A673 (cell line): ENCODE data around the gene PSMG4.
"Not testable (repeated sequence)": the region's sequence is repeated elsewhere in the genome, so short reads cannot be mapped to it uniquely, and the experiment has no call there.

Experiments
- EZH2 ChIP-seq: fragments of 200-600 bp; sonication (generic); IDR thresholded peaks from 2 replicates; pipeline ENCODE4 v1.6.1; 2017; ENCODE audit warnings: borderline replicate concordance, low read depth, mild to moderate bottlenecking, mixed read lengths, antibody characterized with exemption, low read length; ENCODE audit not compliant: poor library complexity, severe bottlenecking
- TF ChIP-seq, protein P1 (sequence below): fragments of 300-800, 200-600 bp; sonication (generic); conservative IDR thresholded peaks from 2 replicates; pipeline ENCODE4 v1.5.1; 2017; ENCODE audit warnings: low read depth, mild to moderate bottlenecking, antibody characterized with exemption, low read length, moderate library complexity, mixed read lengths

GRCh38 chr6:3244832-3245161 lies 13.9 kb upstream of the PSMG4 start:
- TF ChIP-seq, protein P1, sequence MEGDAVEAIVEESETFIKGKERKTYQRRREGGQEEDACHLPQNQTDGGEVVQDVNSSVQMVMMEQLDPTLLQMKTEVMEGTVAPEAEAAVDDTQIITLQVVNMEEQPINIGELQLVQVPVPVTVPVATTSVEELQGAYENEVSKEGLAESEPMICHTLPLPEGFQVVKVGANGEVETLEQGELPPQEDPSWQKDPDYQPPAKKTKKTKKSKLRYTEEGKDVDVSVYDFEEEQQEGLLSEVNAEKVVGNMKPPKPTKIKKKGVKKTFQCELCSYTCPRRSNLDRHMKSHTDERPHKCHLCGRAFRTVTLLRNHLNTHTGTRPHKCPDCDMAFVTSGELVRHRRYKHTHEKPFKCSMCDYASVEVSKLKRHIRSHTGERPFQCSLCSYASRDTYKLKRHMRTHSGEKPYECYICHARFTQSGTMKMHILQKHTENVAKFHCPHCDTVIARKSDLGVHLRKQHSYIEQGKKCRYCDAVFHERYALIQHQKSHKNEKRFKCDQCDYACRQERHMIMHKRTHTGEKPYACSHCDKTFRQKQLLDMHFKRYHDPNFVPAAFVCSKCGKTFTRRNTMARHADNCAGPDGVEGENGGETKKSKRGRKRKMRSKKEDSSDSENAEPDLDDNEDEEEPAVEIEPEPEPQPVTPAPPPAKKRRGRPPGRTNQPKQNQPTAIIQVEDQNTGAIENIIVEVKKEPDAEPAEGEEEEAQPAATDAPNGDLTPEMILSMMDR: not testable (repeated sequence)
- TF ChIP-seq EZH2: not testable (repeated sequence)
